Activated CD4-positive, alpha-beta T cell treated with anti-CD3 and anti-CD28 coated beads for 1 hour (primary cell): ENCODE data around the gene HLA-F.

Experiments
- DNase-seq: peaks from one replicate; pipeline ENCODE4 v3.0.0-alpha.2; 2020

The HLA-F gene

DNA sequence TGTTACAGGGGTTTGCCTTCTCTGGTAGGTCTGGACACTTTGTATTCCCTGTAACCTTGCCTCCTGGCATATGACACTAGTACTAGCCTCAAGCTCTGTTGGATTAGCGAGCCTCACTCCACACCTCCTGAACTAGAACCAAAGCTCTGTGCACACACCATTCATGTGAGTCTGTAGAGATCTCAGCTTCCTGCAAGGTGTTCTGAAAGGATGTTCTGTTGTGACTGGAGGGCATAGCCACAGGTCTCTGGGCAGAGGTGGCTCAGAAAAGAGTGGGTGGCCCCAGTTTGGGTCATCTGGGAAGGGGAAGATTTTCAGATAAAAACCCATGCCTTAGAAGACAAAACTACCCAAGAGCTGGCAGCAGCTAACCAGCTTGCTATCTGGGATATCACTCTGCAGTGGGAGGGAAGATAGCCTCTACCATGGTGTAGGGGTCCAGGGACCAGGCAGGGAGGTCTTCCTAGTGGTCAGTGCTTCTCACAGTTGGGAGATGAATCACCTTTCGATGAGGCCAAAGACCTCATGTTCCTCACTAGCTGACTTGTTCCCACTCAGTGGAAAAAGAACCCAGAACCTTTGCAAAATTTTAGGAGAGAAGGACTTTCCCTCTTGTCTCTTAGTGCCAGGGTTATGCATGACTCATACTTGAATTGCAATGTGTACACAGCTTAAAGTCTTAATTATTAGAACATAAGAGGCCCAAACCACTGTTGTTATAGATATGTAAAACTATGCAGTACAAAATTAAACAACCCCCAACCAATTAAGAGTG lies 41.4 kb downstream of the HLA-F start:
- no peak for DNase-seq

GRCh38 chr6:29769336-29769735 lies 46.1 kb downstream of the HLA-F start:
- no peak for DNase-seq

GRCh38 chr6:29770306-29770705 lies 47.1 kb downstream of the HLA-F start:
- DNase-seq = no peak

DNA sequence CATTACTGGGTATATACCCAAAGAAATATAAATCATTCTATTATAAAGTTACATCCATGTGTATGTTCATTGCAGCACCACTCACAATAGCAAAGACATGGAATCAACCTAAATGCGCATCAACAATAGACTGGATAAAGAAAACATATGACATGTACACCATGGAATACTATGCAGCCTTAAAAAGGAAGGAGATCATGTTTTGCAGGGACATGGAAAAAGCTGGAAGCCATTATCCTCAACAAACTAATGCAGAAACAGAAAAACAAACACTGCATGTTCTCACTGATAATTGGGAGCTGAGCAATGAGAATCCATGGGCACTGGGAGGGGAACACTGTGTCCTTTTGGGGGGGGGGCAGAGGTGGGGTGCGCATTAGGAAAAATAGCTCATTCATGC lies 53.5 kb downstream of the HLA-F start:
- no peak for DNase-seq
